HT1080 (cell line): ENCODE measurements around the gene MTMR11. TPM values are rescaled to one million over a fixed set of nuclear protein-coding genes. Genes with fewer than 3 reads are reported as not detected.
"Not testable (repeated sequence)": the region's sequence is repeated elsewhere in the genome, so short reads cannot be mapped to it uniquely, and the experiment has no call there.

ENCODE experiments used
- DNase-seq: peaks from one replicate; pipeline ENCODE4 v3.0.0-alpha.2; 2015; ENCODE audit warnings: low read depth
- total RNA-seq: library from RNA; depleted of rRNA; stranded (reverse); fragments of >200 nt; shearing (Covaris generic); gene quantifications from 2 replicates; pipeline ENCODE4 v1.2.3, GENCODE V29; 2014

Gene MTMR11
- total RNA-seq, 1 experiment from 2014 or later: 60.8 TPM

GRCh38 chr1:149903836-149904491 is 32.7 kb downstream of the MTMR11 start:
- no peak for DNase-seq

GRCh38 chr1:149899460-149900284 is 37.0 kb downstream of the MTMR11 start, which contains the start of gene BOLA1:
TSS of gene BOLA1 (plus strand) at chr1:149899568. CDS start at chr1:149900060, 492 bp downstream.
- peak; percentile 89 for DNase-seq

GRCh38 chr1:149896575-149896974 is 40.1 kb downstream of the MTMR11 start:
- no peak for DNase-seq

- DNase-seq: peak; percentile 53
Observed at GRCh38 chr1:149888999-149889289, 47.7 kb downstream of the MTMR11 start.

- DNase-seq: no peak
Observed at GRCh38 chr1:149888247-149888998, 48.3 kb downstream of the MTMR11 start.

- peak; percentile 99 for DNase-seq
Observed at GRCh38 chr1:149887456-149888246, 49.0 kb downstream of the MTMR11 start.

GRCh38 chr1:149887196-149887455 is 49.6 kb downstream of the MTMR11 start:
- not testable (repeated sequence) for DNase-seq

GRCh38 chr1:149886396-149887195 is 50.1 kb downstream of the MTMR11 start:
- peak; percentile 99 for DNase-seq

- not testable (repeated sequence) for DNase-seq
Observed at GRCh38 chr1:149886121-149886395, 50.6 kb downstream of the MTMR11 start.

GRCh38 chr1:149885339-149886120 is 51.1 kb downstream of the MTMR11 start:
- peak; percentile 87 for DNase-seq

- peak; percentile 78 for DNase-seq
Observed at GRCh38 chr1:149884433-149885338, 52.0 kb downstream of the MTMR11 start.

- no peak for DNase-seq
Observed at GRCh38 chr1:149883598-149884247, 53.0 kb downstream of the MTMR11 start.

- no peak for DNase-seq
Observed at GRCh38 chr1:149881876-149882275, 54.8 kb downstream of the MTMR11 start.

GRCh38 chr1:149879556-149879955 is 57.1 kb downstream of the MTMR11 start:
- no peak for DNase-seq
